Lung microvascular endothelial cell (primary cell): Measurements from ENCODE around the gene ZNF606. TPM values are rescaled to one million over a fixed set of nuclear protein-coding genes. Genes with fewer than 3 reads are reported as not detected.
A peak's percentile ranks its signal among the peaks of the same experiment; 100 is the strongest.

ENCODE experiments used
- DNase-seq, 2 donors: peaks; one replicate each; pipeline versions ENCODE4 v3.0.0 to v3.0.0-alpha.2; 2010; ENCODE audit warnings: low read depth in 2 of 2
- total RNA-seq: library from RNA; depleted of rRNA; stranded (reverse); fragments of >200 nt; gene quantifications from 2 replicates; pipeline ENCODE4 v1.2.1, GENCODE V29; 2014

The ZNF606 gene
- total RNA-seq, 1 donor from 2014 or later: 8.7 TPM

GRCh38 chr19:57934820-57935665, 67.6 kb downstream of the ZNF606 start, which contains the start of gene ZNF418:
Gene ZNF418 (minus strand): TSS chr19:57935402. CDS start chr19:57933822, 1,580 bp downstream.
- DNase-seq: peak; percentile 70 to 79

GRCh38 chr19:57927587-57927986, 75.0 kb downstream of the ZNF606 start:
- DNase-seq: no peak

Other genes starting within 250 kb of the ZNF606 start
- gene ZNF586, start 233.1 kb downstream of the ZNF606 start, total RNA-seq: 8.5 and 15.7 TPM in 2 replicates
- gene ZNF552, start 187.9 kb downstream of the ZNF606 start, total RNA-seq: 4.6 and 8.5 TPM in 2 replicates
- gene ZNF587B, start 172.5 kb downstream of the ZNF606 start, total RNA-seq: 10.9 and 25.0 TPM in 2 replicates
- 10.5 and 14.9 TPM in 2 replicates for gene ZNF587, start 153.0 kb downstream of the ZNF606 start, total RNA-seq
- 1.7 and 5.6 TPM in 2 replicates for gene ZNF814, start 113.8 kb downstream of the ZNF606 start, total RNA-seq
- 5.9 and 12.3 TPM in 2 replicates for gene ZNF417, start 86.2 kb downstream of the ZNF606 start, total RNA-seq
- gene ZNF418, start 67.4 kb downstream of the ZNF606 start, total RNA-seq: 1.7 and 6.2 TPM in 2 replicates
- 3.2 and 3.5 TPM in 2 replicates for gene ZNF256, start 55.1 kb downstream of the ZNF606 start, total RNA-seq
- not detected in 2 replicates for gene C19orf18, start 28.3 kb downstream of the ZNF606 start, total RNA-seq
- 0.20 TPM in 1 of 2 replicates, not detected in the other for gene ZSCAN1, start 31.2 kb upstream of the ZNF606 start, total RNA-seq
- 0.65 and 2.8 TPM in 2 replicates for gene ZNF135, start 56.5 kb upstream of the ZNF606 start, total RNA-seq
- gene ZSCAN18, start 95.4 kb upstream of the ZNF606 start, total RNA-seq: 10.7 and 29.6 TPM in 2 replicates
- gene ZNF329, start 148.0 kb upstream of the ZNF606 start, total RNA-seq: 7.2 and 10.3 TPM in 2 replicates
- gene ZNF274, start 180.2 kb upstream of the ZNF606 start, total RNA-seq: 9.6 and 14.3 TPM in 2 replicates
- gene ZNF544, start 226.1 kb upstream of the ZNF606 start, total RNA-seq: 41.4 and 58.5 TPM in 2 replicates